SK-N-SH (cell line): ENCODE results near the gene AREL1.
A peak's percentile ranks its signal among the peaks of the same experiment; 100 is the strongest.

Experiments
- ELF1 ChIP-seq: IDR thresholded peaks from 2 replicates; pipeline ENCODE4 v1.4.0; 2012
- EP300 ChIP-seq, 2 experiments: IDR thresholded peaks; 2 replicates each; pipeline versions ENCODE4 v1.4.0 to v1.6.1; 2012; ENCODE audit warnings: borderline replicate concordance in 1 of 2, low read depth in 1 of 2, low read length in 1 of 2
- MAX ChIP-seq: IDR thresholded peaks from 2 replicates; pipeline ENCODE4 v1.4.0; 2012; ENCODE audit warnings: low read depth
- MEF2A ChIP-seq: IDR thresholded peaks from 2 replicates; pipeline ENCODE4 v1.4.0; 2012; ENCODE audit warnings: low read depth, borderline replicate concordance
- NRF1 ChIP-seq: IDR thresholded peaks from 2 replicates; pipeline ENCODE4 v1.6.1; 2012; ENCODE audit warnings: low read depth, mild to moderate bottlenecking, low read length
- RCOR1 ChIP-seq: fragments of 150-350 bp; IDR thresholded peaks from 2 replicates; pipeline ENCODE4 v1.6.1; 2017; ENCODE audit warnings: antibody characterized with exemption, low read length
- RFX5 ChIP-seq: IDR thresholded peaks from 2 replicates; pipeline ENCODE4 v1.6.1; 2012; ENCODE audit warnings: mild to moderate bottlenecking, improper control_type of control experiment, low read length
- YY1 ChIP-seq: IDR thresholded peaks from 2 replicates; pipeline ENCODE4 v1.4.0; 2012; ENCODE audit warnings: low read depth, mild to moderate bottlenecking
- TF ChIP-seq, protein P1 (sequence below): fragments of 200-600 bp; sonication (generic); IDR thresholded peaks from 2 replicates; pipeline ENCODE4 v1.6.1; 2017; ENCODE audit warnings: antibody characterized with exemption, mild to moderate bottlenecking, moderate library complexity
- TF ChIP-seq, protein P2 (sequence below): fragments of 150-350 bp; IDR thresholded peaks from 2 replicates; pipeline ENCODE4 v1.6.1; 2017; ENCODE audit warnings: antibody characterized with exemption, low read length, low read depth, borderline replicate concordance
- TF ChIP-seq, protein P3 (sequence below): IDR thresholded peaks from 2 replicates; pipeline ENCODE4 v1.4.0; 2012; ENCODE audit warnings: low read depth, borderline replicate concordance

- TF ChIP-seq, protein P1, sequence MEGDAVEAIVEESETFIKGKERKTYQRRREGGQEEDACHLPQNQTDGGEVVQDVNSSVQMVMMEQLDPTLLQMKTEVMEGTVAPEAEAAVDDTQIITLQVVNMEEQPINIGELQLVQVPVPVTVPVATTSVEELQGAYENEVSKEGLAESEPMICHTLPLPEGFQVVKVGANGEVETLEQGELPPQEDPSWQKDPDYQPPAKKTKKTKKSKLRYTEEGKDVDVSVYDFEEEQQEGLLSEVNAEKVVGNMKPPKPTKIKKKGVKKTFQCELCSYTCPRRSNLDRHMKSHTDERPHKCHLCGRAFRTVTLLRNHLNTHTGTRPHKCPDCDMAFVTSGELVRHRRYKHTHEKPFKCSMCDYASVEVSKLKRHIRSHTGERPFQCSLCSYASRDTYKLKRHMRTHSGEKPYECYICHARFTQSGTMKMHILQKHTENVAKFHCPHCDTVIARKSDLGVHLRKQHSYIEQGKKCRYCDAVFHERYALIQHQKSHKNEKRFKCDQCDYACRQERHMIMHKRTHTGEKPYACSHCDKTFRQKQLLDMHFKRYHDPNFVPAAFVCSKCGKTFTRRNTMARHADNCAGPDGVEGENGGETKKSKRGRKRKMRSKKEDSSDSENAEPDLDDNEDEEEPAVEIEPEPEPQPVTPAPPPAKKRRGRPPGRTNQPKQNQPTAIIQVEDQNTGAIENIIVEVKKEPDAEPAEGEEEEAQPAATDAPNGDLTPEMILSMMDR: no peak
- TF ChIP-seq EP300 (IDR thresholded peaks at IDR 0.05; ENCODE audit: borderline replicate concordance in 1 of 2, low read depth in 1 of 2, low read length in 1 of 2) (0 out of 4 replicates have a peak, but pooled peaks of 1 of the 2 experiments have one; percentile 21), MAX (no peak), RCOR1 (no peak), RFX5 (no peak), YY1 (no peak), MEF2A (no peak), NRF1 (no peak), ELF1 (no peak)
- TF ChIP-seq, protein P2, sequence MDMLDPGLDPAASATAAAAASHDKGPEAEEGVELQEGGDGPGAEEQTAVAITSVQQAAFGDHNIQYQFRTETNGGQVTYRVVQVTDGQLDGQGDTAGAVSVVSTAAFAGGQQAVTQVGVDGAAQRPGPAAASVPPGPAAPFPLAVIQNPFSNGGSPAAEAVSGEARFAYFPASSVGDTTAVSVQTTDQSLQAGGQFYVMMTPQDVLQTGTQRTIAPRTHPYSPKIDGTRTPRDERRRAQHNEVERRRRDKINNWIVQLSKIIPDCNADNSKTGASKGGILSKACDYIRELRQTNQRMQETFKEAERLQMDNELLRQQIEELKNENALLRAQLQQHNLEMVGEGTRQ: no peak
- TF ChIP-seq, protein P3, sequence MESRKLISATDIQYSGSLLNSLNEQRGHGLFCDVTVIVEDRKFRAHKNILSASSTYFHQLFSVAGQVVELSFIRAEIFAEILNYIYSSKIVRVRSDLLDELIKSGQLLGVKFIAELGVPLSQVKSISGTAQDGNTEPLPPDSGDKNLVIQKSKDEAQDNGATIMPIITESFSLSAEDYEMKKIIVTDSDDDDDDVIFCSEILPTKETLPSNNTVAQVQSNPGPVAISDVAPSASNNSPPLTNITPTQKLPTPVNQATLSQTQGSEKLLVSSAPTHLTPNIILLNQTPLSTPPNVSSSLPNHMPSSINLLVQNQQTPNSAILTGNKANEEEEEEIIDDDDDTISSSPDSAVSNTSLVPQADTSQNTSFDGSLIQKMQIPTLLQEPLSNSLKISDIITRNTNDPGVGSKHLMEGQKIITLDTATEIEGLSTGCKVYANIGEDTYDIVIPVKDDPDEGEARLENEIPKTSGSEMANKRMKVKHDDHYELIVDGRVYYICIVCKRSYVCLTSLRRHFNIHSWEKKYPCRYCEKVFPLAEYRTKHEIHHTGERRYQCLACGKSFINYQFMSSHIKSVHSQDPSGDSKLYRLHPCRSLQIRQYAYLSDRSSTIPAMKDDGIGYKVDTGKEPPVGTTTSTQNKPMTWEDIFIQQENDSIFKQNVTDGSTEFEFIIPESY: no peak
Measured at GRCh38 chr14:74655599-74656395, 57.1 kb downstream of the AREL1 start.
